Naive thymus-derived CD4-positive, alpha-beta T cell (primary cell): Measurements from ENCODE around the gene SLC22A14. TPM values are rescaled to one million over a fixed set of nuclear protein-coding genes. Genes with fewer than 3 reads are reported as not detected.
A peak's percentile ranks its signal among the peaks of the same experiment; 100 is the strongest.

Source experiments
- ATAC-seq: fragments of 150-1000 bp; cut with Tn5 transposase; 2 replicates; pipeline ENCODE4 v1.10.0; 2021; ENCODE audit warnings: mild to moderate bottlenecking, moderate library complexity
- CTCF ChIA-PET: fragments of 350-600 bp; sonication (Branson Sonifier 250); formaldehyde crosslinking; loops from one replicate; lab custom pipeline; 2021; ENCODE audit warnings: antibody characterized with exemption; lab: Charles Lee
- POLR2A ChIA-PET: fragments of 350-600 bp; sonication (Branson Sonifier 250); formaldehyde crosslinking; loops from one replicate; lab custom pipeline; 2021; ENCODE audit warnings: antibody characterized with exemption, inconsistent platforms; lab: Charles Lee
- DNase-seq, 9 donors: peaks; one replicate each; pipeline versions ENCODE4 v3.0.0 to v3.0.0-alpha.2; 2020 to 2022; ENCODE audit warnings: mixed read lengths in 1 of 9
- H3K27ac ChIP-seq: one replicate; pipeline ENCODE4 v1.7.0; 2013; ENCODE audit warnings: mild to moderate bottlenecking, low read depth, low read length, moderate library complexity
- H3K27me3 ChIP-seq, 2 donors: one replicate each; pipeline ENCODE4 v1.7.0; 2013; ENCODE audit warnings: low read length in 2 of 2, mild to moderate bottlenecking in 2 of 2, moderate library complexity in 2 of 2; ENCODE audit not compliant: control insufficient read depth in 2 of 2, insufficient read depth in 2 of 2
- H3K36me3 ChIP-seq, 3 experiments: 1 replicate in 2 of 3; 2 replicates in 1 of 3; pipeline ENCODE4 v1.7.0; 2013; ENCODE audit warnings: low read length in 3 of 3, mild to moderate bottlenecking in 3 of 3, moderate library complexity in 1 of 3; ENCODE audit not compliant: insufficient read depth in 3 of 3, control insufficient read depth in 2 of 3
- H3K4me1 ChIP-seq, 2 donors: one replicate each; pipeline ENCODE4 v1.7.0; 2013; ENCODE audit warnings: low read length in 2 of 2, mild to moderate bottlenecking in 2 of 2, moderate library complexity in 1 of 2; ENCODE audit not compliant: control insufficient read depth in 2 of 2, insufficient read depth in 2 of 2
- H3K4me3 ChIP-seq: 2 replicates; pipeline ENCODE4 v1.7.0; 2013; ENCODE audit warnings: mild to moderate bottlenecking, low read length
- H3K9me3 ChIP-seq, 3 experiments: 1 replicate in 2 of 3; 2 replicates in 1 of 3; pipeline ENCODE4 v1.7.0; 2013; ENCODE audit warnings: low read length in 3 of 3; ENCODE audit not compliant: control insufficient read depth in 2 of 3
- H3K27ac Mint-ChIP-seq, 9 donors: one replicate each; pipeline ENCODE4 v1.8.0; 2020 to 2022; ENCODE audit warnings: mixed read lengths in 9 of 9, mild to moderate bottlenecking in 8 of 9, moderate library complexity in 5 of 9, inconsistent platforms in 2 of 9
- H3K27me3 Mint-ChIP-seq, 5 donors: one replicate each; pipeline ENCODE4 v1.8.0; 2021 to 2022; ENCODE audit warnings: mixed read lengths in 5 of 5, mild to moderate bottlenecking in 1 of 5
- H3K36me3 Mint-ChIP-seq, 5 donors: one replicate each; pipeline ENCODE4 v1.8.0; 2020 to 2022; ENCODE audit warnings: mixed read lengths in 5 of 5, mild to moderate bottlenecking in 3 of 5, inconsistent platforms in 1 of 5
- H3K4me1 Mint-ChIP-seq, 7 donors: one replicate each; pipeline ENCODE4 v1.8.0; 2020 to 2022; ENCODE audit warnings: mixed read lengths in 7 of 7, mild to moderate bottlenecking in 3 of 7, inconsistent platforms in 1 of 7
- H3K4me3 Mint-ChIP-seq, 10 donors: one replicate each; pipeline ENCODE4 v1.8.0; 2020 to 2022; ENCODE audit warnings: mild to moderate bottlenecking in 10 of 10, mixed read lengths in 10 of 10, moderate library complexity in 6 of 10, inconsistent platforms in 2 of 10
- H3K9me3 Mint-ChIP-seq, 11 donors: one replicate each; pipeline ENCODE4 v1.8.0; 2020 to 2022; ENCODE audit warnings: mixed read lengths in 11 of 11, mild to moderate bottlenecking in 4 of 11, inconsistent platforms in 1 of 11, moderate library complexity in 1 of 11
- intact Hi-C, 2 donors: fragments of 100-400 bp; cut with micrococcal nuclease; formaldehyde crosslinking; loops; one replicate each; pipeline ENCODE4 v1.15.1; 2023
- polyA plus RNA-seq, 2 donors: library from polyadenylated mRNA; unstranded; fragments of 300-500 nt; fragmentation: Illumina TruSeq; gene quantifications; one replicate each; pipeline ENCODE4 v1.2.3, GENCODE V29; 2021
- total RNA-seq, 6 experiments: library from RNA in 5 of 6; stranded (reverse) in 5 of 6; gene quantifications; 1 replicate in 5 of 6; 2 replicates in 1 of 6; pipeline ENCODE4 v1.2.3 and lab custom pipeline; 2021 to 2026

The SLC22A14 gene
- total and polyA plus RNA-seq, 7 experiments from 2014 or later, result 0.15 TPM; not detected in 6

- Mint-ChIP-seq H3K36me3 (no peaks in the 10 kb centered on the region), H3K4me1 (peaks cover 0 to 2% (median 0%) of the 10 kb centered on the region in 7 donors), H3K27me3 (peaks cover 0 to 7% (median 0%) of the 10 kb centered on the region in 5 donors), H3K27ac (no peak overlapping the region), H3K4me3 (no peak overlapping the region), H3K9me3 (no peaks in the 10 kb centered on the region)
- DNase-seq (no peak), ATAC-seq (no peak)
- H3K27ac ChIP-seq, result no peak overlapping the region
- H3K27me3 ChIP-seq, result no peaks in the 10 kb centered on the region
- no peaks in the 10 kb centered on the region for H3K9me3 ChIP-seq
- intact Hi-C loops, result no loop called here
- H3K4me3 ChIP-seq, result no peak overlapping the region
- ChIA-PET POLR2A (no interaction called here), CTCF (no interaction called here)
- no peaks in the 10 kb centered on the region for H3K36me3 ChIP-seq
- H3K4me1 ChIP-seq, result no peaks in the 10 kb centered on the region
These were observed 32.8 kb downstream of the SLC22A14 start for GRCh38 chr3:38314764-38315487.

- no peak for DNase-seq
- peaks cover 0 to 2% (median 0%) of the 10 kb centered on the region in 7 donors for H3K4me1 Mint-ChIP-seq
- no peak overlapping the region for H3K27ac ChIP-seq
- peaks cover 0 to 3% (median 0%) of the 10 kb centered on the region in 11 donors for H3K9me3 Mint-ChIP-seq
- intact Hi-C loops, result no loop called here
- no peaks in the 10 kb centered on the region for H3K4me1 ChIP-seq
- no peaks in the 10 kb centered on the region for H3K36me3 ChIP-seq
- CTCF ChIA-PET, result no interaction called here
- H3K4me3 ChIP-seq, result no peak overlapping the region
- peaks cover 0 to 4% (median 0%) of the 10 kb centered on the region in 5 donors for H3K27me3 Mint-ChIP-seq
- no peaks in the 10 kb centered on the region for H3K9me3 ChIP-seq
- H3K4me3 Mint-ChIP-seq, result no peak overlapping the region
- ATAC-seq, result no peak
- H3K36me3 Mint-ChIP-seq, result no peaks in the 10 kb centered on the region
- POLR2A ChIA-PET, result no interaction called here
- no peaks in the 10 kb centered on the region for H3K27me3 ChIP-seq
- no peak overlapping the region for H3K27ac Mint-ChIP-seq
These were observed 33.6 kb downstream of the SLC22A14 start for GRCh38 chr3:38315488-38316230.

- Mint-ChIP-seq H3K9me3 (peaks cover 0 to 7% (median 0%) of the 10 kb centered on the region in 11 donors), H3K4me3 (no peak overlapping the region), H3K36me3 (no peaks in the 10 kb centered on the region), H3K4me1 (peaks cover 0 to 2% (median 0%) of the 10 kb centered on the region in 7 donors), H3K27ac (no peak overlapping the region), H3K27me3 (peaks cover 0 to 4% (median 0%) of the 10 kb centered on the region in 5 donors)
- intact Hi-C loops, result no loop called here
- no peaks in the 10 kb centered on the region for H3K27me3 ChIP-seq
- ChIA-PET CTCF (no interaction called here), POLR2A (no interaction called here)
- no peak overlapping the region for H3K4me3 ChIP-seq
- no peaks in the 10 kb centered on the region for H3K9me3 ChIP-seq
- DNase-seq (no peak), ATAC-seq (no peak)
- no peaks in the 10 kb centered on the region for H3K4me1 ChIP-seq
- H3K36me3 ChIP-seq, result no peaks in the 10 kb centered on the region
- no peak overlapping the region for H3K27ac ChIP-seq
These were observed 34.5 kb downstream of the SLC22A14 start for GRCh38 chr3:38316356-38317191.

- no peak overlapping the region for H3K27ac Mint-ChIP-seq
- peaks cover 0 to 4% (median 0%) of the 10 kb centered on the region in 5 donors for H3K27me3 Mint-ChIP-seq
- no peaks in the 10 kb centered on the region for H3K36me3 ChIP-seq
- ChIA-PET CTCF (no interaction called here), POLR2A (no interaction called here)
- H3K4me1 Mint-ChIP-seq, result peaks cover 0 to 2% (median 0%) of the 10 kb centered on the region in 7 donors
- ATAC-seq (peak; percentile 18), DNase-seq (no peak)
- intact Hi-C loops, result no loop called here
- no peaks in the 10 kb centered on the region for H3K4me1 ChIP-seq
- no peak overlapping the region for H3K4me3 ChIP-seq
- no peaks in the 10 kb centered on the region for H3K27me3 ChIP-seq
- no peak overlapping the region for H3K27ac ChIP-seq
- H3K9me3 Mint-ChIP-seq, result peaks cover 0 to 7% (median 2%) of the 10 kb centered on the region in 11 donors
- H3K36me3 Mint-ChIP-seq, result no peaks in the 10 kb centered on the region
- no peak overlapping the region for H3K4me3 Mint-ChIP-seq
- no peaks in the 10 kb centered on the region for H3K9me3 ChIP-seq
These were observed 35.2 kb downstream of the SLC22A14 start for GRCh38 chr3:38317192-38317759.

- POLR2A ChIA-PET, result no interaction called here
- Mint-ChIP-seq H3K4me3 (no peak overlapping the region), H3K36me3 (no peaks in the 10 kb centered on the region), H3K4me1 (peaks cover 0 to 2% (median 0%) of the 10 kb centered on the region in 7 donors), H3K9me3 (peaks cover 0 to 11% (median 4%) of the 10 kb centered on the region in 11 donors), H3K27ac (no peak overlapping the region), H3K27me3 (peaks cover 0 to 5% (median 0%) of the 10 kb centered on the region in 5 donors)
- intact Hi-C loops, result no loop called here
- ATAC-seq (no peak), DNase-seq (no peak)
- no peaks in the 10 kb centered on the region for H3K9me3 ChIP-seq
- H3K27ac ChIP-seq, result no peak overlapping the region
- no peaks in the 10 kb centered on the region for H3K36me3 ChIP-seq
- H3K4me1 ChIP-seq, result no peaks in the 10 kb centered on the region
- CTCF ChIA-PET, result no interaction called here
- no peaks in the 10 kb centered on the region for H3K27me3 ChIP-seq
- H3K4me3 ChIP-seq, result no peak overlapping the region
These were observed 36.9 kb downstream of the SLC22A14 start for GRCh38 chr3:38318766-38319671.
